T-helper 2 cell treated with Interferon-gamma antibody and Interleukin-4, amounts not matched to agents 5 μg/mL and 100 μg/mL, for 36 hours (primary cell): ENCODE measurements around the gene CCER1.

Source experiments
- DNase-seq: peaks from one replicate; pipeline ENCODE4 v3.0.0; 2021; ENCODE audit warnings: low spot score
- H3K27ac Mint-ChIP-seq: one replicate; pipeline ENCODE4 v1.8.0; 2021; ENCODE audit warnings: mild to moderate bottlenecking, mixed read lengths
- H3K27me3 Mint-ChIP-seq: one replicate; pipeline ENCODE4 v1.8.0; 2021; ENCODE audit warnings: low read depth, mixed read lengths
- H3K36me3 Mint-ChIP-seq: one replicate; pipeline ENCODE4 v1.8.0; 2021; ENCODE audit warnings: low read depth, mixed read lengths
- H3K4me1 Mint-ChIP-seq: one replicate; pipeline ENCODE4 v1.8.0; 2021; ENCODE audit warnings: low read depth, mixed read lengths
- H3K4me3 Mint-ChIP-seq: one replicate; pipeline ENCODE4 v1.8.0; 2022; ENCODE audit warnings: mild to moderate bottlenecking, moderate library complexity, mixed read lengths
- H3K9me3 Mint-ChIP-seq: one replicate; pipeline ENCODE4 v1.8.0; 2021; ENCODE audit warnings: mixed read lengths

The CCER1 gene

DNA sequence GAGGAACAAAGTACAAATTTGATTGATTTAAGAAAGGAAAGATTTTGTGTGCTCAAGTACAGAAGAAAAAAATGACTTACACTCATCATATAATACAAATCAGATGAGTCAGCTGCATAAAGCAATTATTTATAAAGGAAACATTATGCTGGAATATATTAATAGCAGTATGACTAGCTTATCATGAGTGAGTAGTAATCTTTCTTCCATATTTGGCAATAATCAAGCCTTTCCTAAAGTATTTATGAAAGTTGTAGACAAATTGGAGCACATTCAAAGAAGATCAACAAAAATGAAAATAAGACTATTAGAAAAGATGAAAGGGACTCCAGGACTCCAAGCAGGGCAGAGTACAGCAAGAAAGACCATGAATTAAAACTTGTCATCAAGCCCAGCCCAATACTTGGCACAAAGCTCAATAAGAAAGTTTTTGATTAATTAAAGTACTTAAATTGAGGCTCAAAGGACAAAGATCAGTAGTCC, 32.8 kb downstream of the CCER1 start:
- Mint-ChIP-seq H3K9me3 (no peaks in the 10 kb centered on the region), H3K4me1 (no peaks in the 10 kb centered on the region), H3K36me3 (no peaks in the 10 kb centered on the region), H3K4me3 (no peak overlapping the region), H3K27me3 (peaks cover 7% of the 10 kb centered on the region), H3K27ac (no peak overlapping the region)
- DNase-seq, result no peak

DNA sequence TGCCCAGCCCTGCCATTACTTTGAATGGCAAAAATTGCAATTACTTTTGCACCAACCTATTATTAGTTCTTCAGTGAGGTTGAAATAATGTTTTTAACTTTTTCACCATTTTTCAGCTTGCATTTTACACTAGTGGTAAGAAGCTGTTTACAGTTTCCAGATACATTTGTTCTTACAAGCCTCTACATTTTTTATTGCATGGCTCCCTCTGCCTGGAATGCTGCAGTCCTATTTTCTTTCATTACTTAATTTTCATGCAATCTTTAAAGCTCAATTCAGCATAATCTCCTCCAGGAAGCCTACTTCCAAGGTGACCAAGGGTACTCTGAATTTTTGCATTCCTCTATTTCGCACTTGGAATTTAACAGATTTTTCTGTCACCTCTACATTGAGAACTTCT, 33.4 kb downstream of the CCER1 start:
- Mint-ChIP-seq H3K27me3 (peaks cover 7% of the 10 kb centered on the region), H3K4me3 (no peak overlapping the region), H3K36me3 (no peaks in the 10 kb centered on the region), H3K27ac (no peak overlapping the region), H3K4me1 (no peaks in the 10 kb centered on the region), H3K9me3 (no peaks in the 10 kb centered on the region)
- no peak for DNase-seq

DNA sequence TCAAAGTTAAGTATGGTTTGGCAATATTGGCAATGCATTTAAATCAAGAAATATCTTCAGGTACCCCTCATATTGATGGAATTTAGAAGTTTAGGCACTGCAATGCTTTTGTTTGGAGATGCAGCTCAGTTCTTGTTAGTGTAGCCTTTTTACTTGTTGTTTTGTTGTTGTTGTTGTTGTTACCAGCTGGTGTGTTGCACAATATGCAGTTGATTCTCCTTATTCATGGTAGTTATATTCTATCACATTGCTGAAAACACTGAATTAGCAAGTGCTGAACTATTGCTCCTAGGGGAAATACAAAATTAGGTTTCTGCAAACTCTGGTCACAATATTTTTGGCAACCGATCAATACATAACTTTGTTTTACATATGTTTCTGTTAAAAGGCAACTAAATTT, 34.8 kb downstream of the CCER1 start:
- Mint-ChIP-seq H3K36me3 (no peaks in the 10 kb centered on the region), H3K9me3 (no peaks in the 10 kb centered on the region), H3K4me1 (no peaks in the 10 kb centered on the region), H3K4me3 (no peak overlapping the region), H3K27ac (no peak overlapping the region), H3K27me3 (peaks cover 7% of the 10 kb centered on the region)
- DNase-seq, result no peak

DNA sequence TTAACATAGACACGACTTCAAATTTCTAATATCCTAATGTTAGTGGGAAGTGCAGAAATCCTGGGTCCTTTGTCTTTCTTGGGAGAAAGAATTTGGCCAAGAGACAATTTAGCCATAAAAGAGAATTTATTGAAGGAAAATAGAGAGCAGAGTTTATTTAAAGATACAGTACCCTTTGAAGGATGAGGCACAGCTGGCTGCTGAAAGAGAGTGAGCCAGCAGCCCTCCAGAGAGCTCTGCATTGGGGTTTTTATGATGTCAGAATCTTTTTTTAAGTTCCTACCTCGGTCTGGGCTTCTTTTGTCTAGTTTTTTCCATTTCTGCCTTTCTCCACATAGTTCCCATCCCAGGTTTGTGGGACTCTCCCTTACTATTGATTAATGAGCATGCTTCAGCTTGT, 37.5 kb downstream of the CCER1 start:
- Mint-ChIP-seq H3K9me3 (no peaks in the 10 kb centered on the region), H3K4me1 (no peaks in the 10 kb centered on the region), H3K36me3 (no peaks in the 10 kb centered on the region), H3K27ac (no peak overlapping the region), H3K4me3 (no peak overlapping the region), H3K27me3 (peaks cover 3% of the 10 kb centered on the region)
- no peak for DNase-seq

DNA sequence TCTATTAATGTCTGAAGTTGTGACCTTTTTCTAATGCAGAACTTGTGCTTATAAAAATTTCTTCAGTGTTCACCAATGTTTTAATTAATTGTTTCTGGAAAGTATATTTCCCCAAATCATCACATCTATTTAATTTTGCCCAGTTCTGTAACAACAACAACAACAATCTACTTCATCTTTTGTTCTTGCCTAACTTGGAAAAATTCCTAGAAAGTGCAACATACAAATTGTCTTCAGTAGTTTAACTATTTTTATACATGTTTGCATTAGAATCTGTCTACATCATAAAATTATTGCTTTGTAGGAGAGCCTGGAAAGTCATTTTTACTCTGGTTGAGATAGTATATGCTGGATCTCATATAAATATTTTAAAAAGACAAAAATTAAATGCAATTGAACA, 38.5 kb downstream of the CCER1 start:
- H3K36me3 Mint-ChIP-seq, result no peaks in the 10 kb centered on the region
- no peaks in the 10 kb centered on the region for H3K9me3 Mint-ChIP-seq
- no peak overlapping the region for H3K4me3 Mint-ChIP-seq
- H3K4me1 Mint-ChIP-seq, result no peaks in the 10 kb centered on the region
- DNase-seq, result no peak
- peaks cover 3% of the 10 kb centered on the region for H3K27me3 Mint-ChIP-seq
- no peak overlapping the region for H3K27ac Mint-ChIP-seq

DNA sequence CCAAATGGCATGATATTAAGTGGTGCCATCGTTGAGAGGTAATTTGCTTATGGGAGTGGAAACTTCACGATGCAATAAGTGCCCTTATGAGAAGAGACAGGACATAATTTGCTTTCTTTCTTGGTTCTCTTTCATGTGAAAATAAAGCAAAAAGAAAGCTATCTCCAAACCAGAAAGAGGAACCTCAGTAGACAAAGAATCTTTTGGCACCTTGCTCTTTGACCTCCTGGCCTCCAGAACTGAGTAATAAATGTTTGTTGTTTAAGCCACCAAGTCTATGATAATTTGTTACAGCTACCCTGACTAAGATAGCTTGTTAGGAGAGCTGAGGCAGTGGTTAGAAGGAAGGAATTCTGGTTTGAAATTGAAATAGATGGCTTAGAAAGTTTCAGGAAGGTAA, 39.6 kb downstream of the CCER1 start:
- no peaks in the 10 kb centered on the region for H3K4me1 Mint-ChIP-seq
- H3K4me3 Mint-ChIP-seq, result no peak overlapping the region
- H3K36me3 Mint-ChIP-seq, result no peaks in the 10 kb centered on the region

DNA sequence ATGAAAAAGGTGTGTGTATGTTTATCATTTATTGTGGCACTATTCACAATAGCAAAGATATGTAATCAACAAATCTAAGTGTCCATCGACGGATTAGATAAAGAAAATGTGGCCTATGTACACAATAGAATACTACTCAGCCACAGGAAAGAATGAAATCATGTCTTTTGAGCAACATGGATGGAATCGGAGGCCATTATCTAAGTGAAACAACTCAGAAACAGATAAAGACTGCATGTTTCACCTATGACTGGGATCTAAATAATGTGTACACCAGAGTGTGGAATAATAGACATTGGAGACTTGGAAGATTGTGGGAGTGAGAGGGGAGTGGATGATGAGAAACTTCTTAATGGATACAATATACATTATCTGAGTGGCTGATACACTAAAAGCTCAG, 44.0 kb downstream of the CCER1 start:
- H3K27me3 Mint-ChIP-seq, result no peaks in the 10 kb centered on the region
- H3K27ac Mint-ChIP-seq, result no peak overlapping the region

More for the DNA sequence above, 39.6 kb downstream of the CCER1 start:
- Mint-ChIP-seq H3K27me3 (peaks cover 3% of the 10 kb centered on the region), H3K27ac (no peak overlapping the region), H3K9me3 (no peaks in the 10 kb centered on the region)
- DNase-seq, result no peak

DNA sequence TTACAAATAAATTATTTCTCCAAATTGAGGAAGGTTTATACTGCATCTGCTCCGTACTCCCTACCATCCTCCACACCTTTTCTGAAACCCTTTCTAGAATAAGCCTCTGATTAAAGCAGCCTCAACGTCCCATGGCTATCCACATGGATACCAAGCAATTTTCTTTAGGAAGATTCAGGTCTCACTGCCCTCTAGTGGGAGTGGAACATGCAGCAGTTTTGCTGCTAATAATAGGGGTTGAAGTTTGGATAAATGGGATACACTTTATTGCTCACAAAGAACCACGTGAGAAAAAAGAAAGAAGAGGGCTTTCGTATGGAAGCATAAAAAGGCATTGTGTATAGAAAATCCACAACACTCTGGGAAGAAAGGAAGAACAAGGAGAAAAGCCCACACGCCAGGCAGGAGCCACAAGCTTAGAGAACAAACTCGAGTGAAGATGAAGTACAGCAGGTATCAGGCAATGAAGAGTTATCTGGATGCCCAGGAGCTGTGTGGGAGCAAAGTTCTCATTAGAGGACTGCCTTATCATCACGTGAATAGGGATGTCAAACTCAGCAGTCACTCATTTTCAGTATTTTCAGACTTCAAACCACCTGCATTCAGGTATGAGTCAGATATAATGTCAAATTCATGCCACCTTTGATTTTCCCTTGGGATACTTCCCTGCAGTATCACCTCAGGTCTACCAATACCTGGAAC, 45.8 kb downstream of the CCER1 start:
- Mint-ChIP-seq H3K4me1 (no peaks in the 10 kb centered on the region), H3K36me3 (no peaks in the 10 kb centered on the region), H3K27me3 (no peaks in the 10 kb centered on the region), H3K9me3 (no peaks in the 10 kb centered on the region), H3K27ac (no peak overlapping the region), H3K4me3 (no peak overlapping the region)
- DNase-seq, result no peak

More for the DNA sequence above, 44.0 kb downstream of the CCER1 start:
- no peak overlapping the region for H3K4me3 Mint-ChIP-seq
- H3K9me3 Mint-ChIP-seq, result no peaks in the 10 kb centered on the region
- H3K36me3 Mint-ChIP-seq, result no peaks in the 10 kb centered on the region
- H3K4me1 Mint-ChIP-seq, result no peaks in the 10 kb centered on the region
- DNase-seq, result no peak

DNA sequence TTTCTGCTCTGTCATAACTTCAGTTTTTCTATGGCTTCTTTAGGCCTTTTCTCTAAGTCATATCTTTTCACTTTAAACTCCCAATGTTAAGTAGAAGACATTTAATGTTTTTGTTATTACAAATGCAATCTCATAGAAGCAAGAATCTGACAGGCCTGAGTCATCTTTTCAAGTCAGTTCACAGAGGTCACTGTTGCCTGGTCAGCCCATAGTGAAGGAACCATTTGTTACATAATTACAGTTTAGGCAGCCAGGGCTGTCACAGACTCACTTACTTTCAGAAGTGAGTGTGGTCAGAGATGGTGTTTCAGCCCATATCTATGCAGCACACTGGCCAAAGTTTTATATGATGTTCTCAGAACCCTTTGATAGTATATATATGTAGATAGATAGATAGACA, 46.5 kb downstream of the CCER1 start:
- no peaks in the 10 kb centered on the region for H3K4me1 Mint-ChIP-seq
- no peaks in the 10 kb centered on the region for H3K27me3 Mint-ChIP-seq
- H3K9me3 Mint-ChIP-seq, result no peaks in the 10 kb centered on the region
- no peak overlapping the region for H3K4me3 Mint-ChIP-seq
- no peaks in the 10 kb centered on the region for H3K36me3 Mint-ChIP-seq
- no peak for DNase-seq
- H3K27ac Mint-ChIP-seq, result no peak overlapping the region

DNA sequence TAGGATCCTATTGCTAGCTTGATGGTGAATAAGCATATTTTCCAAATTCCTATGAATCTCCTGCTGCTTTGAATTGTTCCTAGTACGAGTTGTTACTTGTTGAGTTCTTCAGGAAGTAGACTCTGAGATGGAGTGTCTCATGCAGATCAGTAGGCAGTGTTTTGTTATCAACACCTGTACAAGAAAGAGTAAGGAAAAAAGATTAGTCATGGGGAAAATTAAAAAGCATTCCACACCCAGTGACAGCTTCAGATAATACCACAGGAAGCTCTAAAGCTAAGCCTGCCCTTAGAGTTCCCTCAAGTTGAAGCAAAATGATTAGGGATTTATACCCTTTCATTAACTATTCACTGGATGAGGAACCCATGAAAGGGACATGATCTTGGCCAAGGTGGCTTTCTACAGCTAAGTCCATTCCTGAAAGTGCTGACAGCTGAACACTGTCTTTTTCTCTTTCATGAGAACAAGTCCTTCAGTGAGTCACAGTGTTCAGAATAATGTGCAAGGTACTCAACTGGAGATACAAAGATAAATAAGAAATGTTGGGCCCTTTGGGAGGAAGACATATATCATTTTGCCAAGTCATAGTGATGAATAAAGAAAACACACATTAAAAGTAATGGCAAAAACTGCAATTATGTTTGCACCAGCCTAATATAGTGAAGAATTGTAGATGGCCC, 49.1 kb downstream of the CCER1 start:
- Mint-ChIP-seq H3K36me3 (no peaks in the 10 kb centered on the region), H3K4me3 (no peak overlapping the region), H3K9me3 (no peaks in the 10 kb centered on the region), H3K27me3 (no peaks in the 10 kb centered on the region), H3K27ac (no peak overlapping the region), H3K4me1 (no peaks in the 10 kb centered on the region)
- DNase-seq, result no peak

DNA sequence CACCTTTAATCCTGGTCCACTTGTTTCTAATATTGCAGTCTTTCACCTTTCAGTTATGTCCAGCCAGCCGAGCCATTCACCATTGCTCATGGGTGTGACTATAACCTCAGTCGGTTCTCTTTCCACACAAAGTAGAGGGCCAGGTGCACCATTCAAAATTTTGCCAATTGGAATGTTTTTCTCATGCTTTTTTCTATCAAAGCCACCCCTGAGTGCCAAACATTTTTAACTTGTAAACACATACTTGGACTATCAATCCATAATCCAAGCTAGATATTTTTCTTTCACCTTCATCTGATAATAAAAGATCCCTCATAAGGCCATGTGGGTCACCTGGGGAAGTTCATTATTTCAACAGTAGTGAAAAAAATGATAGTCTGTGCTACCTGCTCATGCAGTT, 52.4 kb downstream of the CCER1 start:
- no peaks in the 10 kb centered on the region for H3K9me3 Mint-ChIP-seq

More for the DNA sequence above, 52.4 kb downstream of the CCER1 start:
- no peak for DNase-seq
- no peak overlapping the region for H3K27ac Mint-ChIP-seq
- no peak overlapping the region for H3K4me3 Mint-ChIP-seq
- no peaks in the 10 kb centered on the region for H3K27me3 Mint-ChIP-seq
- H3K36me3 Mint-ChIP-seq, result no peaks in the 10 kb centered on the region
- H3K4me1 Mint-ChIP-seq, result no peaks in the 10 kb centered on the region
